ENCODE measurements around the gene CRYM.

DNA sequence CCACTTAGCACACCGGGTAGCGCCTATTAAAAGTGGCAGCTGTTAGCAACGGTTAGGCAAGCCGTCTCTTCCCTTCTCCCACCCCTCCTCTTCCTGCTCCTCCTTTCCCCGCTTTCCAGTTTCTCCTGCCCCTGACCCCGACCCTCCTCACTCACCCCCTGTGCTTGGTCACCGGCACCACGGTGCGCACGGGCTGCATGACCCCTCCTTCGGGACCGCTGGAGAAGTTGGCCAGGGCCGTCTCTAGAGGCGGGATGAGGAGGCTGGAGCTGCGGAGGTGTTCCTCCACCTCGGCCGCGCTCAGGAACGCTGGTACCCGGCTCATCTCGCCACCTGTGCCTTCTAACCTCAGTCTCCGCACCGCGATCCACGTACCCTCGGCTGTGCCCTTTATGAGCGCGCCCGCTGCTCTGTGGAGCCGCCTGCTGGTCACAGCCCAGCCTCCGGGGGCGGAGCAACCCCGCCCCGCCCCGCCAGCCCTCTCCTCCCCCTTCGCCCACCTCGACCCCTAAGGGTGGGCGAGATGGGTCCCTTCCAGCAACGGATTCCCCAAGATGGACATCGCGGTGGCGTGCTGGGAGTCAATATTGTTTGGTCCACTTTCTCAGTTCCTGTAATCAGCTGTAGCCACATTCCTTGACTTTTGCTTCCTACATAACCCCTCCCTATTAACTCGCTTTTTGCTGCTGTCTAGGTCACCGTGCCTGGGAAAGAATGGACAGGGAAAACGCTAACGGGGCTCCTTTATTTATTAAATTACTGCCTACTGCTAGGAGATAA, at the start of gene CRYM:
- TF ChIP-seq POLR2A (IDR thresholded peaks at IDR 0.05; ENCODE audit: borderline replicate concordance, extremely low read depth, insufficient read depth, insufficient read length), result no peak
- TF ChIP-seq, protein P1, sequence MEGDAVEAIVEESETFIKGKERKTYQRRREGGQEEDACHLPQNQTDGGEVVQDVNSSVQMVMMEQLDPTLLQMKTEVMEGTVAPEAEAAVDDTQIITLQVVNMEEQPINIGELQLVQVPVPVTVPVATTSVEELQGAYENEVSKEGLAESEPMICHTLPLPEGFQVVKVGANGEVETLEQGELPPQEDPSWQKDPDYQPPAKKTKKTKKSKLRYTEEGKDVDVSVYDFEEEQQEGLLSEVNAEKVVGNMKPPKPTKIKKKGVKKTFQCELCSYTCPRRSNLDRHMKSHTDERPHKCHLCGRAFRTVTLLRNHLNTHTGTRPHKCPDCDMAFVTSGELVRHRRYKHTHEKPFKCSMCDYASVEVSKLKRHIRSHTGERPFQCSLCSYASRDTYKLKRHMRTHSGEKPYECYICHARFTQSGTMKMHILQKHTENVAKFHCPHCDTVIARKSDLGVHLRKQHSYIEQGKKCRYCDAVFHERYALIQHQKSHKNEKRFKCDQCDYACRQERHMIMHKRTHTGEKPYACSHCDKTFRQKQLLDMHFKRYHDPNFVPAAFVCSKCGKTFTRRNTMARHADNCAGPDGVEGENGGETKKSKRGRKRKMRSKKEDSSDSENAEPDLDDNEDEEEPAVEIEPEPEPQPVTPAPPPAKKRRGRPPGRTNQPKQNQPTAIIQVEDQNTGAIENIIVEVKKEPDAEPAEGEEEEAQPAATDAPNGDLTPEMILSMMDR (IDR thresholded peaks at IDR 0.05 in 2 of 3, conservative IDR thresholded peaks at IDR 0.05 in 1 of 3; ENCODE audit: borderline replicate concordance in 1 of 3, insufficient read depth in 1 of 3, low read depth in 2 of 3, low read length in 2 of 3), result peak; percentile 47 to 88 (median 88); a peak in 5 of 6 replicates
- TF ChIP-seq, protein P2, sequence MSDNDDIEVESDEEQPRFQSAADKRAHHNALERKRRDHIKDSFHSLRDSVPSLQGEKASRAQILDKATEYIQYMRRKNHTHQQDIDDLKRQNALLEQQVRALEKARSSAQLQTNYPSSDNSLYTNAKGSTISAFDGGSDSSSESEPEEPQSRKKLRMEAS (IDR thresholded peaks at IDR 0.05), result 0 out of 2 replicates have a peak, but pooled peaks have one; percentile 6
- TF ChIP-seq ELF1 (IDR thresholded peaks at IDR 0.05; ENCODE audit: borderline replicate concordance, low read depth), result no peak
- TF ChIP-seq, protein P3, sequence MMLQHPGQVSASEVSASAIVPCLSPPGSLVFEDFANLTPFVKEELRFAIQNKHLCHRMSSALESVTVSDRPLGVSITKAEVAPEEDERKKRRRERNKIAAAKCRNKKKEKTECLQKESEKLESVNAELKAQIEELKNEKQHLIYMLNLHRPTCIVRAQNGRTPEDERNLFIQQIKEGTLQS (IDR thresholded peaks at IDR 0.05), result no peak
- no peak for TF ChIP-seq ZNF274 (IDR thresholded peaks at IDR 0.05; ENCODE audit: low read depth, low read length)
- peak; percentile 37; the same call in 1 of the 2 replicates for TF ChIP-seq POLR2AphosphoS5 (IDR thresholded peaks at IDR 0.05; ENCODE audit: low read depth, low read length)
